IPS-NIHi7 (cell line): Measurements from ENCODE around the gene IQCE.

Experiments
- DNase-seq: peaks from one replicate; pipeline ENCODE4 v3.0.0; 2012; ENCODE audit warnings: mixed read lengths; ENCODE audit errors: extremely low spot score

The IQCE gene

DNA sequence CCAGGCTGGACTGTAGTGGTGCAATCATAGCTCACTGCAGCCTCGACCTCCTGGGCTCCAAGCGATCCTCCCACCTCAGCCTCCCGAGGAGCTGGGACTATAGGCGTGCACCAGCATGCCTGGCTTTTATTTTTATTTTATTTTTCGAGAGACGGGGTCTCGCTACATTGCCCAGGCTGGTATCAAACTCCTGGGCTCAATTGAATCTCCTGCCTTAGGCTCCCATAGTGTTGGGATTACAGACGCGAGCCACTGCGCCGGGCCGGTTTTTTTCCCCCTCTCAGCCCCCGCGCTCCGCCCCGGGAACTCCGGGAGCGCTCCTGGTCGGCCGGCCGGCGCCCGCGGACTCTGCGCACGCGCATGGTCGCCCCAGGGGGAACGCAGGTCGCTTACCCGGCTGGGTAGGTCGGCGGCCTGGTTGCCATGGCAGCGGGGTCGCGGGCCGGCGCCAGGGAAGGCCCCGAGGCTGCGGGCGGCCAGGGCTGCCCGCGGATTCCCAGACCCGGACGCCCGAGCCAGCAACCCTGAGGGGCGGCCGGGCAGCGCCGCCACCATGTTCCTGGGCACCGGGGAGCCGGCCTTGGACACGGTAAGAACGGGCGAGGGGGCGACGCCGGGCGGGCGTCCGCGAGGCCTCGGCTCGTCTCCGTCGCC, at the start of gene IQCE:
Gene IQCE, plus strand, starts transcription at position 351 of the 654 bp plus-strand sequence. Its CDS starts 203 bp downstream, at position 554.
- peak; percentile 95 for DNase-seq

DNA sequence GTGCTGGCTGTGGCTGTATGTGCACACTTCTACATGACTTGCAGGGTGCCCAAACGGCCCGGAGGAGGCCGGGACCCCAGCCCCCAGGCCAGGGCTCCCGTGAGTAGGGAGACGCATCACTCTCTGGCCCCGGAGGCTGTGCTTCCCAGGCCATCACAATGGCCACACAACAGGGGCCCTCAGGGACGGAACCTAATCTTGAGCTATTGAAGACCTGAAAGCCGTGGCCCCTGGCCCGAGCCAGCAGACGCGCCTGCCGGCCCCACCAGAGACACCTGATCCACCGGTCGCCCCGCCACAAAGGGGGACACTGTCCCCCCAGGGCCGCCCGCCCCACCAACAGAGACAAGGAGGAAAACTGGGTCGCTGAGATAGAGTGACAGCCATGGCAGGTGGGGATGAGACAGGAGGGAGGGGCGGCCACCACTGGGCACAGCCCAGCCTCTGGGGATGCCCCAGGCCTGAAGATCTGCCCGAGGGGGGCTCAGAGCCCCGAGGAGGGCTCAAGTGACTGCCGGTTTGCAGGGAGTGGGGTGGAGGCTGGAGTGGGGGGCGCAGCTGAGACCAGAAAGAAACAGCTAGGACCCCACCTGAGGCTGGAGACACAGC, 49.4 kb upstream of the IQCE start:
- no peak for DNase-seq

DNA sequence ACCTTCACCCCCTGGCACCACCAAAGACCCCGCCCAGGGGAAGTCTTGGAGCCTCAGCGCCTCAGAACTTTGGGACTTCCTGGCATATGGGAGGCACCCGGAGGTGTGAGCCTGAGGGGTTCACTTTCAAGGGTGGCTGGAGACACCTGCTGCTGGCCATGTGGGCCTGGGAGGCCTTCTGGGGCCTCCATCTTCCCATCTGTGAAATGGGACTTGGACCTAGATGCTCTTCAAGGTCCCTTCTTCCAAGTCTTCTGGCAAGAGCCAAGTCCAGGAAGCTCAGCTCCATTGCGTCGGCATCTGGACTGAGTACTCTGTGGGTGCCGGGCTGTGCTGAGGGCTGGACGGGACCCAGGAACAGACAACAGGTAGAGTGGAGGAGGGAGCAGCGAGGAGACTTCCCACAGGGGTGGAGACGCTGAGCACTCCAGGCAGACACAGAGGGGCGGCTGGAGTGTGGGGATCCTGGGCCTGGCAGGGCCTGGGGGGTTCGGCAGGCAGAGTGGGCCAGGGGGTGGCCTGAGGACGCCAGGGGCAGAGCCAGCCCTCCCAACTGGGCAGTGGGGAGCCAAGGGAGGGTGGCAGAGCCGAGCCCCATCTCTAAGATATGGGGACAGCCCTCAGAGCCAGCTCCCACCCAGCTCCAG, 48.5 kb upstream of the IQCE start:
- no peak for DNase-seq

DNA sequence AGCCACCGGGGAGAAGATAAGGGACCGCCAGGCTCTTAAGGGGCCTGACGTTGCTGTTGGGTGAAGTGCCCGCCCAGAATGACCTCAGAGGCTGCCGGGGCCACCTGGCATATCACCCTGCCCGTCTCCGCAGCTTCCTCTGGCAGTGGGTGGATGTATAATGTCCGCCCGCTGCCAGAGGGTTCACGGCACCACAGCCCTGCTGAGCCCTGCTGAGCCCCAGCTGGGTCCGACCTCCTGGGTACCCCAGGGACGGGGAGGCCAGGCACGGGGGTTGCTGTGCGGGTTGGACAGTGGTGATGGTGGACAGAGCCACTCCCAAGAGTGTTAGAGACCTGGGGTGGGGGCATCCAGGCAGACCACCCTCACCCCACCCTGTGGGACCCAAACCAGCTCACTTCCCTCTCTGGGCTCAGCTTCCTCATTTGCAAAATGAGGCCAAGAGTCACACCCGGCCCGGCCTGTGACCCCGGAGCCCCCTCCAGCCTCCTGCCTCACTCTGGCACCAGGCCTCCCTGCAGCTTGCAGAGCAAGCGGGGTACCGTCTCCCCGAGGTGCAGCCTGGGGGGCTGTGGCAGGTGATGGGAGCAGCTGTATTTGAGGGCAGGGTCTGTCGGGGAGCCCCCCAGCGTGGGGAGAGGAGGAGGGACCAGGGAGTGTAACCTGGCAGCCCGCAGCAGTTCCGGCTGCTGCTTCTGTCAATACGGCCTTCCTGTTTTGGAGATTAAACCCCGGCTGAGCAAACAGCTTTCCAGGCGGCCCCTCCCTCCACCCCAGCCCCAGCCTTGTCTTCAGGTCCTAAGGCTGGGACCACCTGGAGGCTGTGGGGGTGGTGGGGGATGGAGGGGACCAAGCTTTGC, 47.6 kb upstream of the IQCE start:
- DNase-seq = no peak

- no peak for DNase-seq
These were observed 47.0 kb upstream of the IQCE start for GRCh38 chr7:2511769-2512168.

DNA sequence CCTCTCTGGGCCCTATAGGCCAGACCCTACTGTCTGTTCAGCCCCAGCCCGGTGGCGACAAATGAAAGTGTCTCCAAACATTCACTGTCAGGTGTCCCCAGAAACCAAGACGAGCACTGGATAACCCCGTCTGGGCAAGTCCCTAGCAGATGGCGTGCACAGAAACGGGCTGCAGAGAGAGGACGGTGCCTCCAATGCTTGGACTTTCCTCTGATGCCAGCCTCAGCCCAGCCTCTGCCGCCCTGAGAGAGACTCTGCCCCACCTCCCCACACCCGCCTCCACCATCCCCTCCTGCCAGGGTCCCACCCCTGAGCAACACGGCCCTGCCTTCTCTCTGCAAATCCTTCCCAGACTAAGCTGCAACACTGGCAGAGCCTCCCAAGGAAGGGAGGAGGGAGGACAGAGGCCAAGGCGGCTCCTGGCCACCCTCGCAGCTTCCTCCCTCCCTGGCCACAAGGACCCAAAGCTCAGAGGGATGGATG, 46.6 kb upstream of the IQCE start:
- DNase-seq = no peak

GRCh38 chr7:2512713-2513112, 46.1 kb upstream of the IQCE start:
- DNase-seq = no peak

DNA sequence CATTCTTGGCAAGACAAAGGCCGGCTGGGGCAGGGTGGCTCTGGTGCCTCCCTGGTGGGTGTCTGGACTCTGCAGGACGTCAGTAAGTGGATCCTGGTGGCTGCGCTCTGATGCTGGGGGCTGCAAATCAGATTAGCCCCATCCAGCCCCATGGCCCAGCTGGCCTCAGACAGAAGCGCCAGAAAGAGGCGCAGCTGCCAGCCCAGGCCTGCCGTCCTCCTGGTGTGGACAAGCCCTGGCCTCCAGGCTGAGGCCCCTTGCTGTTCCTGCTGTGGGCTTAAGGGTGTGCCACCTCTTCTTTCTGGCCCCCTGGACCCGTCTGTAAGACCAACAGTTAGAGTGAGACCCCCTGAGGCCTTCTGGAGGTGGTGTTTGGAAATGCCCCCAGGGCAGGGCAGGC, 45.1 kb upstream of the IQCE start:
- DNase-seq = no peak

DNA sequence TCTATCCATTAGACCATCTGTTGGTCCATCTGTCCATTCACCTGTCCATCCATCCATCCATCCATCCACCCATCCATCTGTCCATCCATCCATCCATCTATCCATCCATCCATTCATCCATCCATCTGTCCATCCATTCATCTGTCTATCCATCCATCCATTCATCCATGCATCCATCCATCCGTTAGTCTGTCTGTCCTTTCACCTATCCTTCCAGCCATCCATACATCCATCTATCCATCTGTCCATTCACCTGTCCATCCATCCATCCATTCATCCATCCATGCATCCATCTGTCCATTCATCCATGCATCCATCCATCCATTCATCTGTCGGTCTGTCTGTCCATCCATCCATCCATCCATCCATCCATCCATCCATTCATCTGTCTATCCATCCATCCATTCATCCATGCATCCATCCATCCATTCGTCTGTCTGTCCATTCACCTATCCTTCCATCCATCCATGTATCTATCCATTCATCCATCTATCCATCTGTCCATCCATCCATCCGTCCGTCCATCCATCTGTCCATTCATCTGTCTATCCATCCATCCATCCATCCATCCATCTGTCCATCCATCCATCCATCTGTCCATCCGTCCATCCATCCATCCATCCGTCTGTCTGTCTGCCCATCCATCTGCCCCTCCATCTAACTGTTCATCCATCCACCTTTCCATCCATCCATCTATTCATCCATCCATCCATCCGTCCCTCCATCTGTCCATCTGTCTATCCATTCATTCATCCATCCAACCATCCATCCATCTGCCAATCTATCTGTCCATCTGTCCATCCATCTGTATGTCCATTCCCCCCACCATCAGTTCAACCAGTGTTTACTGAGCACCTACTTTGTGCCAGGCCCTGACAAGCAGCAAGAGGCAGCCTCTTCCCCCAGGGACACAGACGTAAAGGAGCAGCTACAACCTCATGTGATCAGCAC, 44.0 kb upstream of the IQCE start:
- DNase-seq = no peak

DNA sequence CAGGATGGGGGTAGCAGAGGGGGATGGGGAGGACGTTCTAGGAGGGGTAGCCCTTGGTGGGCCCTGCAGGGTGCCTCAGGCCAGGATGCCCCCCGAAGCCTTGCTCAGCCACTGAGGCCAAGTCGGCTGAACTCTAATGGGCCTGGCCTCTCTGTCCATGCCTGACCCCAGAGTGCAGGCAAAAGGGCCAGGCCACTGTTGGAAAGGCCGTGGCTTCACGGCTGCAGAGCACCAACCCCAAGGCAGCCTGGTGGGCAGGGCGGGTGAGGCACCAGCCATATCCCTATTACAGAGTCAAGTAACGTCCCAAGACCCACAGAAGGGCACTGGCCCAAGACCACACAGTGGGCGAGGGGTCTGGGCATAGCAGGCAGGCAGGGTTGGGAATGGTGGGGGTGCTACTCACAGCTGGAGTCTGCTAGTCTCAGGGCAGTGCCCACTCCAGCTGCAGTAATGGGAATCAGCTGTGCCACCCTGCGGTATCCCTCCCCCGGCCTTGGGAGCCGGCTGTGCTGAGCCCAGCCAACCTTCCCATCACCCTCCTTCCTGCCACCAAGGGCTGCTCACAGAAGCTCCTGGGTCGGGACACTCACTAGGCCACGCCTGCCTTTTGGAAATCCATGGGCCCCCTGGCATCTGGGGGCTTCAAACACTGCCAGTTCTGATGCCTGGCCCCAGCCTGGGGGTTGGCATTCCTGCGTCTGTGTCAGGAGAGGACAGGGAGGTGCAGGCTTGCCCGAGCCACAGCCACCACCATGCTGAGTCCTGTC, 43.2 kb upstream of the IQCE start:
- no peak for DNase-seq

GRCh38 chr7:2516194-2516555, 42.6 kb upstream of the IQCE start:
- DNase-seq = no peak

GRCh38 chr7:2517026-2517425, 41.8 kb upstream of the IQCE start:
- peak; percentile 63 for DNase-seq

DNA sequence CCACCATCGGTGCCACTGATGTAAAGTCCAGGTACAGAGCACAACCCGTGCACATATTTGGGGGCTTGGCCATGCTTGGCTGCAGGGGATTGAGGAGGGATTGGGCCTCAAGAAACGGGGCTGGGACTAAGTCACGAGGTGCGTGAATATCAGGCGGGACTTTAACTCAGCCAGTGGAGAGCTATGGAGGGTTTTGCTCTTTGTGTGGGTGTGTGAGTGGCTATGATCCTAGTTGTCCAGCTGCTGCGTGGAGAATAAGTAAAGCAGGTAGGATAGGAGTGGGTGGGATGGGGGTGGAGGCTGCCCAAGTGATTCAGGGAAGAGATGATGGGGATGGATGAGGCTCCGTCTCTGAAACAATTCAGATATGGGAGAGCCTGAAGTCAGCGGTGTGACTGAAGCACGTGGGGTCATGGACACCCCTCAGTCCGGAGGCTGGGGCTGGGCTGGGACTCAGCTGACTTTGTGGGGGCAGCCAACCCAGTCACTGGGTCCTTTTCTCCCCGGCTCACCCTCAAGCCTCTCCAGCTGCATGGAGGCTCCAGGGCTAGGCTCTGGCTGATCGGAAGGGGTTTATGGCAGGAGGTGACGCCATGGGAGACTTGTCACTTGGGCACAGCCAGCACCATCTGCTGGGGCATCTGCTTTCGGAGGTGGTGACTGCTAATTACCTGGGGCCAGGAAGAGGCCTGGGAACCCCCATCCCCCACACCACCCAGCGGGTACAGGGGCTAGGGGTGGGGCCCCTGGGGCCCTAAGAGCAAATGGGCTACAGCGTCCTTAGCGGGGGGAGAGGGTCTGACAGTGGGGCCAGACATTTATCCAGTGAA, 40.9 kb upstream of the IQCE start:
- no peak for DNase-seq

GRCh38 chr7:2518737-2519118, 40.1 kb upstream of the IQCE start:
- no peak for DNase-seq

DNA sequence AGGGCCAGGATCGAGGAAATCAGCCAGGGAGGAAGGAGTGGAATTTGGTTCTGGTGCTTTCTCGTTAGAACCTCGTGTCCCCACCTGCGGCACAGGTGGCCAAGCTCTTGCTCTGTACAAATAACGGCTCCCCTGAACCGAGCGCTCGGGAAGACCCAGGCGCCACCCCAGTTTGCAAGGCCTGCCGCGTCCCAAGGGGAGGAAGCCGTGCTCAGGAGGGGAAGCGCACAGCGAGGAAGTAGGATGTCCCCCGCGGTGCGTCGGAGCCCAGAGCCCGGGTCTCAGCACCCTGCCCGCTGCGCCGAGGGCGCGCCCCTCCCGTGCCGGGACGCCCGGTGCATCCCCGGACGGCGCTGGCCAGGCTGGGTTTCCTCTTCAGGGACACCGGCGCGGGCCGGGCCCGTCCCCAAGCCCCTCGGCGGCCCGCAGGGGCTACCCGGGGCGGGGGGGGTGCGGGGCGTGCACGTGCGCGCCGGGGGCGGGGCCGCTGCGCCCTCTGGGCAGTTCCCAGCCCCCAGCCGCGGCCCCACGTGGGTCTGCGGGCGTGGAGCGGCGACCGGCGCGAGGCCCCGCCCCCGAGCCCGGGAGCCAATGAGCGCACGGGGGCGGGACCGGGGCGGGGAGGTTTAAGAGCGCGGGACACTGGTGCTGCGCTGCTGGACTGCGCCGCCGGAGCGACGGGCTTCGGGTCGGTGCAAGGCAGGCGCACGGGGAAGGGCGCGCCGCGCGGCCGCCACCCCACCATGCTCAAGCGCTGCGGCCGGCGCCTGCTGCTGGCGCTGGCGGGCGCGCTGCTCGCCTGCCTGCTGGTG, 39.5 kb upstream of the IQCE start, which contains the start of gene LFNG:
Gene LFNG, plus strand, starts transcription at position 656 of the 812 bp plus-strand sequence. Its CDS starts 88 bp downstream, at position 744.
- DNase-seq = peak; percentile 94

DNA sequence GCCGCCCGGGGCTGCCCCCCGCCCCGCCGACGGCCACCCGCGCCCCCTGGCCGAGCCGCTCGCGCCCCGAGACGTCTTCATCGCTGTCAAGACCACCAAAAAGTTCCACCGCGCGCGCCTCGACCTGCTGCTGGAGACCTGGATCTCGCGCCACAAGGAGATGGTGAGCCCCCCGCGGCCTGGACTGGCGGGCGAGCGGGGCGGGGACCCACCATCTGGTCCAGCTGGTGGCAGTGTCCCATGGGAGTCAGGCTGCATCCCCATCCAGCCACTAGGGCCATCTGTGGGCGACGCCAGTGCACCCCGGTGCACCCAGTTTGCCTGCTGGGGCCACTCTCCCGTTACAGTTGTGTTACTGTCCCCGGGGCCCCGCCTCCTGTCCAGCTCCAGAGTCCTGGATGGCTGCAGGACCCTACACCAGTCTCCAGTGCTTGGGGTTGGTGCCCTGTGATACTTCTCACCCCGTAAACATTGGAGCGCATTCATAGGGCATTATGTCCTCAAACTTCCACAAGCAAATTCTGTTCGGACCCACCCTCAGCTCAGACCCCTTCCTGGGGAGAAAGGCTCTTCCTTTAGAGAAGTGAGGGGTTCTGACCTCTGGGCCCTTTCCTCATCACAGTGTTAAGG, 38.5 kb upstream of the IQCE start:
- no peak for DNase-seq

DNA sequence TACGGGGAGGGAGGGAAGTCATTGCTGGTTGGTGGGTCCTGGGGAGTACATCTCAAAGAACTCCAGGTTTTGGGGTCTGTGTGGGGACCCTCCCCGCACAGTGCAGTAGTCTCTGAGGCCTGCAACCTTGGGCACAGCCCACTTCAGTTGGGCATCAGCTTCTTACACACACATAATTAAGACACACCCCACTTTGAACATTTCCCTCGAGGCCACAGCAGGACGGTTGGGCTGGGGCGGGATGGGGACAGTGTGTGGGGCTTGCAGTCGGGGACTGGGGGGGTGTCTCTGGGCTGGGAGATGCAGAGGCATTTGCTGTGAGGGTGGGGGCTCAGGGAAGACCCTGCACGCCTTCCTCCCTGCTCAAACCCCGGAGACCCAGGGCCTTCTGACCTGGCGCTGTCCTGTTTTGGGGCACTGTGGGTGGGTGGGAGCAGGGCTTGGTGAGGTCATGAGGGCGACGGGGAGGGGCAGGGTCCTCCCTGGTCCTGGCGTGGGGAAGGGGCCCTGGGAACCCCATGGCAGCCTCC, 38.0 kb upstream of the IQCE start:
- no peak for DNase-seq

DNA sequence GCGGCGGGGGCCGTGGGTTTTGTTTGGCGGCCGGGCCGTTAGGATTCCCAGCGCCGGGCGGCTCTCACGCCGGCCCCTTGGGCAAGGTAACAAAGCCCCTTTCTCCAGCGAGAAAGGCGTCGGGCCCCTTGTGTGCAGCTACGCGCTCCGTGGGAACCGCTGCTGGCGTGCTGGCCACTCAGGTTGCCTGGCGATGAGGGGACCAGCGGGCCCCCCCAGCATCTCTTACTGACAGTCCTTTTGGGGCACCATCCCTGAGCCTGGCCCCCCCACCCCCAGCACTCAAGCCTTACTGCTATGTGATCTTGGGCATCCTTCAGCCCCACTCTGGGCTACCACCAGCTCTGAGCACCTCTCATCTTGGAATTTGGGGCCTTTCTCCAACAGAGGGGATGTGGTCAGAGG, 37.4 kb upstream of the IQCE start:
- no peak for DNase-seq
